Measurements from ENCODE around the gene CTBP2.

Gene CTBP2

GRCh38 chr10:124990671-124991625 is 169.4 kb downstream of the CTBP2 start:
- DNase-seq: peak in 1 of 2 donors; percentile 6

- DNase-seq: peak in 1 of 2 donors; percentile 11
These were observed 170.8 kb downstream of the CTBP2 start for GRCh38 chr10:124989526-124989925.

- DNase-seq: peak in 1 of 2 donors; percentile 8
These were observed 171.6 kb downstream of the CTBP2 start for GRCh38 chr10:124988753-124989152.

GRCh38 chr10:124987788-124988187 is 172.6 kb downstream of the CTBP2 start:
- no peak for DNase-seq

- no peak for DNase-seq
These were observed 175.2 kb downstream of the CTBP2 start for GRCh38 chr10:124985162-124985561.

GRCh38 chr10:124984376-124984775 is 176.0 kb downstream of the CTBP2 start:
- no peak for DNase-seq

- no peak for DNase-seq
These were observed 177.0 kb downstream of the CTBP2 start for GRCh38 chr10:124983321-124983720.

GRCh38 chr10:124978376-124978725 is 182.0 kb downstream of the CTBP2 start:
- DNase-seq: no peak

- DNase-seq: no peak
These were observed 182.6 kb downstream of the CTBP2 start for GRCh38 chr10:124977648-124978375.

GRCh38 chr10:124977161-124977560 is 183.2 kb downstream of the CTBP2 start:
- no peak for DNase-seq

- no peak for DNase-seq
These were observed 184.3 kb downstream of the CTBP2 start for GRCh38 chr10:124975977-124976514.

GRCh38 chr10:124974131-124974530 is 186.2 kb downstream of the CTBP2 start:
- no peak for DNase-seq

- DNase-seq: no peak
These were observed 187.7 kb downstream of the CTBP2 start for GRCh38 chr10:124972637-124973036.

- no peak for DNase-seq
These were observed 189.1 kb downstream of the CTBP2 start for GRCh38 chr10:124971276-124971675.

GRCh38 chr10:124967255-124967654 is 193.1 kb downstream of the CTBP2 start:
- DNase-seq: no peak

- DNase-seq: no peak
These were observed 194.4 kb downstream of the CTBP2 start for GRCh38 chr10:124966008-124966407.

GRCh38 chr10:124963866-124964720 is 196.3 kb downstream of the CTBP2 start:
- no peak for DNase-seq

- no peak for DNase-seq
These were observed 197.9 kb downstream of the CTBP2 start for GRCh38 chr10:124962421-124962820.

GRCh38 chr10:124961248-124961570 is 199.2 kb downstream of the CTBP2 start:
- DNase-seq: no peak

GRCh38 chr10:124959564-124959963 is 200.8 kb downstream of the CTBP2 start:
- no peak for DNase-seq

GRCh38 chr10:124957404-124957947 is 202.9 kb downstream of the CTBP2 start:
- no peak for DNase-seq

- no peak for DNase-seq
These were observed 203.6 kb downstream of the CTBP2 start for GRCh38 chr10:124956764-124957163.

GRCh38 chr10:124955868-124956267 is 204.5 kb downstream of the CTBP2 start:
- DNase-seq: no peak
